ENCODE measurements around the gene FNDC3B. TPM values are rescaled to one million over a fixed set of nuclear protein-coding genes. Genes with fewer than 3 reads are reported as not detected.

FNDC3B gene
- total RNA-seq, 4 donors from 2014 or later, result 23.9 to 61.9 (median 37.0) TPM

GRCh38 chr3:172043766-172044165 lies 4.4 kb downstream of the FNDC3B start:
- Histone ChIP-seq H3K27ac (no peak overlapping the region), H3K9me3 (no peaks in the 10 kb centered on the region), H3K4me1 (peaks cover 54% of the 10 kb centered on the region), H3K27me3 (no peaks in the 10 kb centered on the region), H3K4me3 (no peak overlapping the region), H3K36me3 (no peaks in the 10 kb centered on the region)
- 81% methylated on average over 5 of the region's 5 CpGs for WGBS
- DNase-seq (ENCODE audit: low spot score in 2 of 2), result no peak
- TF ChIP-seq POLR2AphosphoS5 (IDR thresholded peaks at IDR 0.05) (no peak), EP300 (IDR thresholded peaks at IDR 0.05) (no peak), POLR2A (IDR thresholded peaks at IDR 0.05) (no peak), CTCF (IDR thresholded peaks at IDR 0.05) (no peak)

GRCh38 chr3:172044833-172045585 lies 5.6 kb downstream of the FNDC3B start:
- TF ChIP-seq EP300 (IDR thresholded peaks at IDR 0.05) (no peak), POLR2AphosphoS5 (IDR thresholded peaks at IDR 0.05) (no peak), POLR2A (IDR thresholded peaks at IDR 0.05) (no peak), CTCF (IDR thresholded peaks at IDR 0.05) (no peak)
- Histone ChIP-seq H3K9me3 (no peaks in the 10 kb centered on the region), H3K4me3 (no peak overlapping the region), H3K4me1 (peaks cover 48% of the 10 kb centered on the region), H3K27ac (peak overlapping the region; percentile 14), H3K36me3 (no peaks in the 10 kb centered on the region), H3K27me3 (no peaks in the 10 kb centered on the region)
- no peak for DNase-seq (ENCODE audit: low spot score in 2 of 2)
- WGBS, result 57% methylated on average over 4 of the region's 4 CpGs

GRCh38 chr3:172046268-172046915 lies 7.0 kb downstream of the FNDC3B start:
- peaks cover 44% of the 10 kb centered on the region for H3K4me1 ChIP-seq
- TF ChIP-seq POLR2A (IDR thresholded peaks at IDR 0.05) (no peak), POLR2AphosphoS5 (IDR thresholded peaks at IDR 0.05) (no peak), CTCF (IDR thresholded peaks at IDR 0.05) (no peak), EP300 (IDR thresholded peaks at IDR 0.05) (no peak)
- H3K27ac ChIP-seq, result no peak overlapping the region
- no peak overlapping the region for H3K4me3 ChIP-seq
- peaks cover 5% of the 10 kb centered on the region for H3K36me3 ChIP-seq
- H3K27me3 ChIP-seq, result no peaks in the 10 kb centered on the region
- no peak for DNase-seq (ENCODE audit: low spot score in 2 of 2)
- 78% methylated on average over 4 of the region's 4 CpGs for WGBS
- H3K9me3 ChIP-seq, result no peaks in the 10 kb centered on the region

- no peak overlapping the region for H3K27ac ChIP-seq
- no peaks in the 10 kb centered on the region for H3K27me3 ChIP-seq
- no peaks in the 10 kb centered on the region for H3K9me3 ChIP-seq
- no peak overlapping the region for H3K4me3 ChIP-seq
- peaks cover 33% of the 10 kb centered on the region for H3K4me1 ChIP-seq
- TF ChIP-seq CTCF (IDR thresholded peaks at IDR 0.05) (no peak), POLR2AphosphoS5 (IDR thresholded peaks at IDR 0.05) (no peak), POLR2A (IDR thresholded peaks at IDR 0.05) (no peak), EP300 (IDR thresholded peaks at IDR 0.05) (no peak)
- DNase-seq (ENCODE audit: low spot score in 2 of 2), result no peak
- H3K36me3 ChIP-seq, result peaks cover 5% of the 10 kb centered on the region
These were observed 8.3 kb downstream of the FNDC3B start for GRCh38 chr3:172047567-172048115.

GRCh38 chr3:172048599-172048998 lies 9.2 kb downstream of the FNDC3B start:
- Histone ChIP-seq H3K27ac (no peak overlapping the region), H3K36me3 (peaks cover 5% of the 10 kb centered on the region), H3K4me3 (no peak overlapping the region), H3K27me3 (no peaks in the 10 kb centered on the region), H3K4me1 (peaks cover 26% of the 10 kb centered on the region), H3K9me3 (no peaks in the 10 kb centered on the region)
- 96% methylated on average over 2 of the region's 2 CpGs for WGBS
- DNase-seq (ENCODE audit: low spot score in 2 of 2), result no peak
- TF ChIP-seq POLR2AphosphoS5 (IDR thresholded peaks at IDR 0.05) (no peak), POLR2A (IDR thresholded peaks at IDR 0.05) (no peak), EP300 (IDR thresholded peaks at IDR 0.05) (no peak), CTCF (IDR thresholded peaks at IDR 0.05) (no peak)

Measured in suprapubic skin (tissue), 4 donors.